Stimulated activated CD8-positive, alpha-beta memory T cell treated with anti-CD3 and anti-CD28 coated beads, Interleukin-12 subunit alpha, Interleukin-12 subunit beta, amount 100 ng/mL, for 24 hours (primary cell): ENCODE data around the gene INHBA.

Source experiments
- DNase-seq: peaks from one replicate; pipeline ENCODE4 v3.0.0-alpha.2; 2020; ENCODE audit errors: extremely low read depth

INHBA gene

GRCh38 chr7:41688906-41689305, 14.0 kb downstream of the INHBA start:
- DNase-seq: no peak

GRCh38 chr7:41688012-41688625, 14.8 kb downstream of the INHBA start:
- DNase-seq: no peak

- DNase-seq: no peak
These were observed 17.2 kb downstream of the INHBA start for GRCh38 chr7:41685684-41686083.

- no peak for DNase-seq
These were observed 20.5 kb downstream of the INHBA start for GRCh38 chr7:41682422-41682821.

- no peak for DNase-seq
These were observed 23.3 kb downstream of the INHBA start for GRCh38 chr7:41679566-41679965.

GRCh38 chr7:41674505-41675023, 28.3 kb downstream of the INHBA start:
- no peak for DNase-seq

GRCh38 chr7:41661596-41661995, 41.3 kb downstream of the INHBA start:
- DNase-seq: no peak

- no peak for DNase-seq
These were observed 43.4 kb downstream of the INHBA start for GRCh38 chr7:41659539-41659938.

GRCh38 chr7:41656366-41656765, 46.5 kb downstream of the INHBA start:
- DNase-seq: no peak

GRCh38 chr7:41655426-41655825, 47.5 kb downstream of the INHBA start:
- no peak for DNase-seq

- DNase-seq: no peak
These were observed 50.6 kb downstream of the INHBA start for GRCh38 chr7:41652267-41652666.

- no peak for DNase-seq
These were observed 54.4 kb downstream of the INHBA start for GRCh38 chr7:41648501-41648900.

- no peak for DNase-seq
These were observed 59.3 kb downstream of the INHBA start for GRCh38 chr7:41643616-41644015.

- no peak for DNase-seq
These were observed 61.2 kb downstream of the INHBA start for GRCh38 chr7:41641665-41642014.

- no peak for DNase-seq
These were observed 61.8 kb downstream of the INHBA start for GRCh38 chr7:41641011-41641664.

GRCh38 chr7:41640487-41640886, 62.4 kb downstream of the INHBA start:
- DNase-seq: no peak

GRCh38 chr7:41637049-41637448, 65.8 kb downstream of the INHBA start:
- no peak for DNase-seq
